Natural killer cell (primary cell): ENCODE results near the gene DUSP10. TPM values are rescaled to one million over a fixed set of nuclear protein-coding genes. Genes with fewer than 3 reads are reported as not detected.

Experiments used
- ATAC-seq, 3 donors: fragments of 150-1000 bp in 2 of 3; fragments of 200-7000 bp in 1 of 3; cut with Tn5 transposase; 1 replicate in 1 of 3; 2 replicates in 2 of 3; pipeline ENCODE4 v1.10.0; 2021; ENCODE audit warnings: mild to moderate bottlenecking in 2 of 3, moderate library complexity in 2 of 3
- DNase-seq, 2 donors: peaks; one replicate each; pipeline versions ENCODE4 v3.0.0 to v3.0.0-alpha.2; 2013 to 2021; ENCODE audit warnings: mixed read lengths in 1 of 2
- H3K27ac ChIP-seq: one replicate; pipeline ENCODE4 v1.5.1; 2013; ENCODE audit warnings: mild to moderate bottlenecking, low read length
- H3K27me3 ChIP-seq: one replicate; pipeline ENCODE4 v1.6.1; 2013; ENCODE audit warnings: low read length; ENCODE audit not compliant: control insufficient read depth, insufficient read depth
- H3K36me3 ChIP-seq: one replicate; pipeline ENCODE4 v1.6.1; 2013; ENCODE audit warnings: low read length; ENCODE audit not compliant: control insufficient read depth, insufficient read depth
- H3K4me1 ChIP-seq: one replicate; pipeline ENCODE4 v1.6.1; 2013; ENCODE audit warnings: low read length; ENCODE audit not compliant: control insufficient read depth, insufficient read depth
- H3K4me3 ChIP-seq: one replicate; pipeline ENCODE4 v1.5.1; 2013; ENCODE audit warnings: low read length
- H3K9me3 ChIP-seq: one replicate; pipeline ENCODE4 v1.6.1; 2013; ENCODE audit warnings: low read length; ENCODE audit not compliant: control insufficient read depth, insufficient read depth
- H3K27ac Mint-ChIP-seq, 2 donors: one replicate each; pipeline ENCODE4 v1.8.0; 2022; ENCODE audit warnings: mild to moderate bottlenecking in 2 of 2, mixed read lengths in 2 of 2, moderate library complexity in 1 of 2
- H3K27me3 Mint-ChIP-seq, 2 donors: one replicate each; pipeline ENCODE4 v1.8.0; 2022; ENCODE audit warnings: low read depth in 2 of 2, mixed read lengths in 2 of 2
- H3K36me3 Mint-ChIP-seq: one replicate; pipeline ENCODE4 v1.8.0; 2022; ENCODE audit warnings: mixed read lengths
- H3K4me1 Mint-ChIP-seq, 2 donors: one replicate each; pipeline ENCODE4 v1.8.0; 2022; ENCODE audit warnings: mixed read lengths in 2 of 2
- H3K4me3 Mint-ChIP-seq: one replicate; pipeline ENCODE4 v1.8.0; 2022; ENCODE audit warnings: mild to moderate bottlenecking, moderate library complexity, mixed read lengths
- H3K9me3 Mint-ChIP-seq, 2 donors: one replicate each; pipeline ENCODE4 v1.8.0; 2022; ENCODE audit warnings: mixed read lengths in 2 of 2
- CTCF ChIP-seq: fragments of 200-600 bp; IDR thresholded peaks from one replicate; pipeline ENCODE4 v1.8.0; 2022; ENCODE audit warnings: antibody characterized with exemption
- WGBS: methylation state at CpG from one replicate; pipeline ENCODE4 v1.1.7; 2013; ENCODE audit warnings: missing lambda C conversion rate; ENCODE audit not compliant: insufficient coverage; 5-methylcytosine and 5-hydroxymethylcytosine counted together
- intact Hi-C: fragments of 100-400 bp; cut with micrococcal nuclease; formaldehyde crosslinking; loops from one replicate; pipeline ENCODE4 v1.14.2; 2022
- total RNA-seq, 4 donors: library from RNA; stranded (reverse); fragments of 120-200 nt in 1 of 4; gene quantifications; one replicate each; pipeline versions ENCODE4 v1.2.3 to v1.2.4, GENCODE V29; 2013 to 2022

The DUSP10 gene
- total RNA-seq, 3 donors from 2014 or later (not counting 1 experiment from before 2014, with no cell fraction given): 109 to 231 (median 210) TPM

DNA sequence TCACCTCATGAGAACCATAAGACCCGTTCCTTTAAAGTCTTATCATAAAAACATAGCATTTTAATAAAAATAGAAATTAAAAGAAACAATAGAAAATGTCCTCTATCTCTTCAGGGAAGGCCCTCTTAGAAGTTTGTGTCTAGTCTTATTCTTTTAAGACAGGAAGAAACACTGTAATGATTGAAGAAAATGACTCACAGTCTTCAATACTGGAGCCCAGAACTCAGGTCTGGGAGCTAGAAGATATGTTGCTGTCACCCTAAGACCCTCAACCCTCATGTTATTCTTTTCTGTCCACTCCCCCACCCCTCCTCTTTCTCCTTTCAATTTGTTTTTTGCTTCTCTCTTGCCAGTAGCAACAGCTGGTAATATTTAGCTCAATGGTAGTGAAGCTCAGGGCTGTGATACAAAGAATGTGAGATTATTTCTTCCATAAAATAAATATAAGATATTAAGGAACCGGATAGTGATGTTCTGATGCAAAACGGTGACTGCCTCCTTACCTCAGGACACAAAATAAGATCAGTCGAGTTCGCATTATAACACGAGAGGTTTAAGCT, 12.0 kb downstream of the DUSP10 start:
- Histone ChIP-seq H3K27me3 (no peaks in the 10 kb centered on the region), H3K4me1 (peaks cover 29% of the 10 kb centered on the region), H3K36me3 (peaks cover 4% of the 10 kb centered on the region), H3K27ac (no peak overlapping the region), H3K9me3 (no peaks in the 10 kb centered on the region), H3K4me3 (no peak overlapping the region)
- Mint-ChIP-seq H3K4me1 (peaks cover 79 to 88% of the 10 kb centered on the region in 2 donors), H3K4me3 (peak overlapping the region; percentile 9), H3K27ac (peak overlapping the region in 1 of 2 donors; percentile 88), H3K27me3 (no peaks in the 10 kb centered on the region), H3K36me3 (no peaks in the 10 kb centered on the region), H3K9me3 (no peaks in the 10 kb centered on the region)
- intact Hi-C loops: loop anchor here (10.0 kb wide), 1 partner anchor 75 kb away; no protein-coding TSS in a partner anchor
- 94% methylated on average over 5 of the region's 6 CpGs for WGBS
- DNase-seq (no peak), ATAC-seq (no peak)
- no peak for TF ChIP-seq CTCF

- ATAC-seq: peak in 2 of 3 donors; percentile 7
- H3K4me3 Mint-ChIP-seq: peak overlapping the region; percentile 52
Observed at GRCh38 chr1:221728037-221728505, 13.8 kb downstream of the DUSP10 start.

DNA sequence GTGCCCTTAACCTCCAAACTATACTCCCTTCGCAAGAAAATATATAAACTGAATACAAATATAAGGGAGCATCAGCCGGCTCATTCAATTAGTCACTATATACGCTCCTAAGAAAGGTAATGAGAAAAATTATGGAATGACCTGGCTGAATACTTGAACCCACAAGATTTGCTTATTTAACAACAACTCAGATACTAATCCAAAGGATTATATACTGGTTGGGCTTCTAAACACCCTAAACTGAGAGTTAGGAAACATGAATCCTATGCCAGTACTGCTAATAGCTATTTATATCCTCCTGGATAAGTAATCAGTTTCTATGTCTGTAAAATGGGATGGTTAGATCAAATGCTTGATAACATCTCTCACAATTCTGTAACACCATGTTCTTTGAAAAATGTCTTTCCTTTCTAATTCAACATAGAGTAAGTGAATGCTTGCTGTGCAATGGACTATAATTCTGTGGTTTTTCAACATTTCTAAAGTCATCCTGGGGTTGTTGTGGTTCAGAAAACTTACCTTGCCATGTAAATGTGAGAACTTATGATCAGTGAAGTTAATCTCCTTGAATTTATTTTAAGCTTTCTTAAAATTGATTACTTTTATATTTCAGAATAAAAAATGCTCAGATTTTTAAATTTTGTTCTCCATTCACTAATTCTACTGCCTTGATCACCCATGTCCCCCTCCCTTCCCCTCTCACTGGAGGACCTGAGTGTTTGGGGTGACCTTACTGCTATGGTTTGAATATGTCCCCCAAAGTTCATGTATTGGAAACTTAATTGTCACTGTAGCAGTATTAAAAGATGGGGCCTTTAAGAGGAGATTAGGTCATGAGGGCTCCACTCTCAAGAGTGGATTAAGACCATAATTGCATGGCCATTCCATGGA, 14.5 kb downstream of the DUSP10 start:
- H3K27me3 Mint-ChIP-seq: no peaks in the 10 kb centered on the region
- no peak overlapping the region for H3K4me3 ChIP-seq
- peaks cover 8% of the 10 kb centered on the region for H3K9me3 ChIP-seq
- peak overlapping the region; percentile 69 for H3K4me3 Mint-ChIP-seq
- H3K27ac ChIP-seq: peak overlapping the region; percentile 77
- DNase-seq (peak in 1 of 2 donors; percentile 39), ATAC-seq (peak in 2 of 3 donors; percentile 2 to 9)
- H3K36me3 ChIP-seq: peaks cover 11% of the 10 kb centered on the region
- intact Hi-C loops: loop anchor here (1.0 to 2.0 kb wide), 2 partner anchors 14 to 15 kb away; partner anchors contain the start of gene DUSP10
- WGBS: no CpG with 5 or more reads among the region's 3 CpGs
- H3K27ac Mint-ChIP-seq: peak overlapping the region; percentile 82 to 88
- no peaks in the 10 kb centered on the region for H3K27me3 ChIP-seq
- peaks cover 36% of the 10 kb centered on the region for H3K4me1 ChIP-seq
- peaks cover 76 to 85% of the 10 kb centered on the region in 2 donors for H3K4me1 Mint-ChIP-seq
- no peaks in the 10 kb centered on the region for H3K36me3 Mint-ChIP-seq
- no peak for TF ChIP-seq CTCF
- peaks cover 0 to 4% of the 10 kb centered on the region in 2 donors for H3K9me3 Mint-ChIP-seq

More at GRCh38 chr1:221728037-221728505, 13.8 kb downstream of the DUSP10 start:
- peaks cover 8% of the 10 kb centered on the region for H3K9me3 ChIP-seq
- peak overlapping the region; percentile 6 for H3K27ac ChIP-seq
- TF ChIP-seq CTCF: no peak
- H3K4me1 Mint-ChIP-seq: peaks cover 76 to 85% of the 10 kb centered on the region in 2 donors
- intact Hi-C loops: no loop called here
- no peak overlapping the region for H3K4me3 ChIP-seq
- WGBS: 93% methylated on average over 1 of the region's 1 CpG
- H3K4me1 ChIP-seq: peaks cover 31% of the 10 kb centered on the region
- no peaks in the 10 kb centered on the region for H3K27me3 ChIP-seq
- H3K27me3 Mint-ChIP-seq: no peaks in the 10 kb centered on the region
- peaks cover 0 to 4% of the 10 kb centered on the region in 2 donors for H3K9me3 Mint-ChIP-seq
- DNase-seq: no peak
- H3K27ac Mint-ChIP-seq: peak overlapping the region; percentile 82 to 88
- peaks cover 11% of the 10 kb centered on the region for H3K36me3 ChIP-seq
- no peaks in the 10 kb centered on the region for H3K36me3 Mint-ChIP-seq
